GM21723 (cell line): Measurements from ENCODE around the gene ZRANB3.
"Not testable (repeated sequence)": the region's sequence is repeated elsewhere in the genome, so short reads cannot be mapped to it uniquely, and the experiment has no call there.

ENCODE experiments used
- ATAC-seq: cut with Tn5 transposase; IDR thresholded peaks from one replicate; pipeline ENCODE4 v1.9.1; 2021; ENCODE audit warnings: mild to moderate bottlenecking, moderate library complexity; ENCODE audit not compliant: unreplicated experiment

The ZRANB3 gene

GRCh38 chr2:135144343-135144742, 386.7 kb downstream of the ZRANB3 start:
- ATAC-seq, result no peak

- no peak for ATAC-seq
Observed at GRCh38 chr2:135142323-135142722, 388.7 kb downstream of the ZRANB3 start.

- ATAC-seq, result no peak
Observed at GRCh38 chr2:135140606-135141005, 390.4 kb downstream of the ZRANB3 start.

GRCh38 chr2:135132314-135132713, 398.7 kb downstream of the ZRANB3 start:
- no peak for ATAC-seq

GRCh38 chr2:135130751-135131150, 400.3 kb downstream of the ZRANB3 start:
- ATAC-seq, result no peak

- no peak for ATAC-seq
Observed at GRCh38 chr2:135125940-135126339, 405.1 kb downstream of the ZRANB3 start.

GRCh38 chr2:135124924-135125886, 405.8 kb downstream of the ZRANB3 start:
- ATAC-seq, result no peak

GRCh38 chr2:135121658-135122039, 409.4 kb downstream of the ZRANB3 start:
- not testable (repeated sequence) for ATAC-seq

GRCh38 chr2:135121016-135121657, 409.9 kb downstream of the ZRANB3 start:
- ATAC-seq, result no peak

GRCh38 chr2:135119582-135119981, 411.4 kb downstream of the ZRANB3 start:
- ATAC-seq, result no peak

GRCh38 chr2:135113322-135113721, 417.7 kb downstream of the ZRANB3 start:
- ATAC-seq, result no peak

GRCh38 chr2:135105513-135106316, 425.3 kb downstream of the ZRANB3 start:
- not testable (repeated sequence) for ATAC-seq

- no peak for ATAC-seq
Observed at GRCh38 chr2:135103843-135104242, 427.2 kb downstream of the ZRANB3 start.

GRCh38 chr2:135099802-135100483, 431.1 kb downstream of the ZRANB3 start:
- ATAC-seq, result no peak

- ATAC-seq, result no peak
Observed at GRCh38 chr2:135097532-135098231, 433.3 kb downstream of the ZRANB3 start.

- no peak for ATAC-seq
Observed at GRCh38 chr2:135096665-135097446, 434.2 kb downstream of the ZRANB3 start.

GRCh38 chr2:135095591-135095990, 435.4 kb downstream of the ZRANB3 start:
- no peak for ATAC-seq

GRCh38 chr2:135094508-135094907, 436.5 kb downstream of the ZRANB3 start:
- ATAC-seq, result no peak

GRCh38 chr2:135093670-135094330, 437.2 kb downstream of the ZRANB3 start:
- no peak for ATAC-seq
